ENCODE measurements around the gene NR2C2.

Gene NR2C2

DNA sequence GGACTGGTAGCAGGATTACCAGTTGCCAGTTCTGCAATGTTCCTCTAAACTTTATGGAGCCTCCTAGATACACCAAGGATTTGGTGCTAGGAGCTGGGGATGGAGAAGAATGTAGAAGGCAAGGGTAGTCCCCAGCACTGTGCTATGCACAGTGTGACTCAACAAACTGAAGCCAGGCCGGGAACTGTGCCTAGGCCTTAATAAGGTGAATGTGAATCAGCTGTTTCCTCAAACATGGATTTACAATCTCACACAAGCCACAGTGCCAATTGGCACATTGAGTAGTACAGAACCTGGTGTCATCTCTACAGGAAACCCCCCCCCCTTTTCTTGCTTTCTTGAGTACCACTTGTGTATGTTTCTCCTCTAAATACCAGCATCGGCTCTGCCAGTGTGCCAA is 85.3 kb downstream of the NR2C2 start:
- no peak for DNase-seq

- no peak for DNase-seq
Observed at GRCh38 chr3:15033103-15033502, 85.7 kb downstream of the NR2C2 start.

DNA sequence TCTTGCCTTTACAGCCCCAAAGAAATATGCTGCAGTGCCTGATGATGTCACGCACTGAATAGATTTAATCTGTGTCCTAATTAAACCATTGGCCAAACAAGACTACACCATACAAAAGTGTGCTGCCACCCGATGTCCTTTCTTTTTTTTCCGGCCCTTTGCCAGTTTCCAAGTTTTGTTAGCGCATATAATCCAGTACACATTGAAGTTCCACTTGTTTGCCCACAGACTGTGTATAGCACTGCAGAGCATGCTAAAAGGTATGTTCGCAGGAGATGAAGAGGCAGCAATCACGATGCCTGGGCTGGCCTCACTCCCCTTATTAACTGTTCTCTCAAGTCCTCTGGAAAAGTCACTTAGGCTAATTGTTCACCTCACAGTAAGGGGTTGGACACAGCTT is 90.9 kb downstream of the NR2C2 start:
- DNase-seq, result no peak

DNA sequence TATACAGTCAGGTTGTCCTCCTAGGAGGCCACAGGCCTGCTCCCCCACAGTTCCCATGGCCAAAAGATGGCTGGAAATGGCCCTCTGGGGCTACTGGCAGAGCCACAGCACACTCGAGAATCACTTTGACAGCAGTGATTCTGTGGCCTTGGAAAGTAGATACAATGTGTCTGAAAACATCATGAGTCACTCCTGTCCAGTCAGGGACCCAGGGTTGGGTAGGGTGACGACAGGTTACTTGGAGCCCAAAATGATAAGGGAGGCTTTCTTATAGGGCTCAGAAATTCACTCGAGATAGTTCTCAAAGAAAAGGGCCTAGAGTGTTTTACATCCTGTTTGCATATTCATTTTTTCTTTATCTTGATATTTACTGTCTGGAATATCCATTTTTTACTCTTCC is 93.5 kb downstream of the NR2C2 start:
- no peak for DNase-seq

DNA sequence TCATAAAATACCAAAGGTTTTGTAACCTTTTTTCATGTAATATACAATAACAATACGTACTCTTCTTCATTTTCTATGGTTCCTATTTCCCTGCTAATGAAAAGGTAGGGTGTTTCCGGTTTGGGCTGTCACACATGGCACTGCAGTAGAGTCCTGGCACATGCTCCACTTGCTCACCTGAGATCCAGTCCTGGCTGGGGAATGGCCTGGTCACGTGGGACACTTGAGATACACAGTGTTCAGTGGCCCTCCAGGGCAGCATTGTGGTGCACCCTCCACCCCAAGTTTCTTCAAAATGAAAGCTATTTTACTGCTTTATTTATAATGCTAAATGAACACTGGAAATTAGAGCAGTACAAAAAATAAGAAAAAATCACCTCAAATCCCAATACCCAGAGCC is 94.6 kb downstream of the NR2C2 start:
- DNase-seq, result no peak

GRCh38 chr3:15042936-15043335 is 95.6 kb downstream of the NR2C2 start:
- no peak for DNase-seq

- DNase-seq, result no peak
Observed at GRCh38 chr3:15043408-15044171, 96.2 kb downstream of the NR2C2 start.

DNA sequence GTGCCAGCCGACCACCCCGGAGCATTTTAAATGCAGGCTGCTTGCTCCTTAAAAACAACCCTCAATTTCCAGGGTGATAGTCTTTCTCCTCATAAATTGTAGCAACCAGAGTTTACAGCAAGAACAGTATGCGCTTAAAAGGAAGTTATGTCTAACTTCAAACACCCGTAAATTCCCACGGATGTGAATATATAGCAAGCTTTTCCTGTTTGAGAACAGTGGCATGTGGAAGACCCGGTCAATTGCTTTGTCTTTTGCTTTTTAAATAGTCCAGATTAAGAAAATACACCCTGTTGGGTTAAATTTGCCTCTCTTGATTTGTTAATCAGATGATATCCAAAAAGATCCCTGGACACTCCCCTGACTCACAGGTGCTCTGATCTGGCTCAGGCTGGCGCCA is 96.9 kb downstream of the NR2C2 start:
- no peak for DNase-seq

GRCh38 chr3:15045667-15046066 is 98.3 kb downstream of the NR2C2 start:
- DNase-seq, result no peak

GRCh38 chr3:15049584-15049983 is 102.2 kb downstream of the NR2C2 start:
- DNase-seq, result no peak

- DNase-seq, result no peak
Observed at GRCh38 chr3:15050405-15051092, 103.2 kb downstream of the NR2C2 start.

DNA sequence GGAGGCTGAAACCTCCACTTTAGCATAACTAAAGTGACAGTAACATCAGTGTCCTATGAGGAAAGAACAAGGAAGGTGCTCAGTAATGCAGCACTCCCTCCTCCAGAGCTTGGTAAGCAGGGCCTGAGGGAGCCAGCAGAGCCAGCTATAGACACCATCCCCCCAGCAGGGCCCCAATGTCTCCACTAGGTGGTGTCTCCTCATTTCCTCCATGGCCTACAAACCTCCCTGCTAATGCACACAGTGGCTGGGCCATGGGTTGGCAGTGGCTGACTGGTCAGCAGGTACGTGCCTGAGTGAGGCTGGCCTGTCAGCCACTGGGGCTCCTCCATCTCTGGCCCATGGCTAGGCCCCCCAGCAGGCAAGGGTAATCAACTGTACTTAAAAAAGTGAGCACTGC is 104.1 kb downstream of the NR2C2 start:
- no peak for DNase-seq

DNA sequence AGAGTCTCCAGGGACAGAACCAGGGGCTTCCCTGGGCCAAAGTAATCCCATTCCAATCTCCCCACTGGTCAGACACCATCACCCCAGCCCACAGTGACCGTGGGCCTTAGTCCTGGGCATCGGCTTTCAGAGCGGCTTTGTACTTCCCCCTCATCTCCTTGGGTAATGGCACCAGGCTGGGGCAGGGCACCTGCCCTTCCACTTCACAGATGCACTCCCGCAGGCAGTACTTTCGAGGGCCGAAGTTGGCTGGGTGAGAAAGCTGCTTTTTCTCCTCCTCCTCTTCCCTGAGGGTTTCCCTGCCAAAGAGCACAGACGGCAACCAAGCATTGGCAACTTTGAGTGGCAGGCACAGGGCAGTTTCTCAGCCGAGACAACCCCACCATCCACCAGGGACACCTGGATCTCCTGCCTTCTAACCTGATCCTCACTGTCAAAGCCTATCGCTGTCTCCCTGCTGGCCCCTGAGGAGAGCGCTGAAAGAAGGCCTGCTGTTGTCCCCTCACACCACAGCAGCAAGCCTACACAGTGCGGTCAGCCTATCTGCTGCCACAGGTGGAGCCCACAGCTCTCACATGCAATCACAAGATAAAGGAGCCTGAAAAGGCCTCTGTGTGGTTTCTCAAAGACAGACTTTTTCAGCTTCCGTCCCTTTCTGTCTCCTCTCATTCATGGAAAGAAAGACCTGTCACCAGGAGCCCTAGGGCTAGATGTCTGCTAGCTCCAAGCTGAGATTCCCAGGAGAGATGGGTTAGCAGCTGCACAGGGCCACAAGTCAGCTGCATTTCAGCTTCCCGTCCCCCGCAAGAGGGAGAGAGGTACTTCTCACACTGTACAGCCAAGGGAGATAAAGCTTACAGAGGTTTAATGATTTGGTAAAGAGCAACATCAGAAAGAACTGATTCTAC is 105.2 kb downstream of the NR2C2 start:
- no peak for DNase-seq

GRCh38 chr3:15053541-15053940 is 106.2 kb downstream of the NR2C2 start:
- DNase-seq, result no peak

DNA sequence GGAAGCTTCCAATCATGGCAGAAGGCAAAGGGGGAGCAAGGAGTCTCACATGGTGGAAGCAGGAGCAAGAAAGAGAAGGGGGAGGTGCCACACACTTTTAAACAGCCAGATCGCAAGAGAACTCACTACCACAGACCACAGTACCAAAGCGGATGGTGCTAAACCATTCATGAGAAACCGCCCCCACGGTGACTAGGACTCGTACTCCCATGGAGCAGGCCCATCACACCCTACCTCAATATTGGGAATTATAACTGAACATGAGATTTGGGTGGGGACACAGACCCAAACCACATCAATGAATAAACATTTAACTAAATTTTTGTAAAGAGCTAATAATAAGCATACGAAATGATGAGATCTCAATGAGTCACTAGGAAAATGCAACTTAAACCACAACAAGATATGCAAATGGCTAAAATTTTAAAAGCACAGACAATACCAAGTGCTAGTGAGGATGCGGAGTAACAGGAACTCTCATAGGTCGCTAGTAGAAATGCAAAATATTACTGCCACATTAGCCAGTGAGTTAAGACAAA is 107.7 kb downstream of the NR2C2 start:
- no peak for DNase-seq

GRCh38 chr3:15056676-15057404 is 109.5 kb downstream of the NR2C2 start:
- DNase-seq, result no peak

DNA sequence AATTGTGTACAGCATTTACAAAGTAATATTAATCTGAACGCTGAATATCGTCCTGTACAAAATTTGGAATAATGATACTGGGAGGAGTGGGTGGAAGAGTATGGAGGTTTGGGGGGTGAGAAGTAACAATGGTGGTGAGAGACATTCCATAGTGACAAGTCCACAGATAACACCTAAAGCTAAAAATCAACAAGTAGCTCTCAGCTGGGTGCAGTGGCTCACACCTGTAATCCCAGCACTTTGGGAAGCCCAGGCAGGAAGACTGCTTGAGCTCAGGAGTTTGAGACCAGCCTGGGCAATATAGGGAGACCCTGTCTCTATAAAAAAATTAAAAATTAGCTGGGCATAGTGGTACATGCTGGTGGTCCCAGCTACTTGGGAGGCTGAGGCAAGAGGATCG is 112.6 kb downstream of the NR2C2 start:
- DNase-seq, result no peak

DNA sequence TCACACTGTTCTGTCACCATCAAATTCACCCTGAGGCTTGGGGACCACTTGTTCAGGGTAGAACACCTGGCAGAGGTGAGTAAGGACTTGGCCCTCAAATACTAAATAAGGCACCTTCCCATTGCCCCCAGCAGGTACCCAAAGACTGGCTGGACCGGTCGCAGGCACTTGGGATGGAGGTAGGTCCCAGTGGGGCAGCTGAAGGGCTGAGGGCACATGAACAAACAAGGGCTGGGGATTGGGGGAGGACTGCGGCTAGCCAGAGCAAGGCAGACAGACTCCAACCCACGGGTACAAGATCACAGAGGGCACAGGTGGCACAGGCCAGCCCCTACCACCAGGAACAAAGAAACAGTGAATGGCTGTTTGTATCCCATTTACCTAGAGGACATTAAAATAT is 115.9 kb downstream of the NR2C2 start:
- DNase-seq, result no peak

GRCh38 chr3:15063656-15064286 is 116.4 kb downstream of the NR2C2 start:
- DNase-seq, result no peak

DNA sequence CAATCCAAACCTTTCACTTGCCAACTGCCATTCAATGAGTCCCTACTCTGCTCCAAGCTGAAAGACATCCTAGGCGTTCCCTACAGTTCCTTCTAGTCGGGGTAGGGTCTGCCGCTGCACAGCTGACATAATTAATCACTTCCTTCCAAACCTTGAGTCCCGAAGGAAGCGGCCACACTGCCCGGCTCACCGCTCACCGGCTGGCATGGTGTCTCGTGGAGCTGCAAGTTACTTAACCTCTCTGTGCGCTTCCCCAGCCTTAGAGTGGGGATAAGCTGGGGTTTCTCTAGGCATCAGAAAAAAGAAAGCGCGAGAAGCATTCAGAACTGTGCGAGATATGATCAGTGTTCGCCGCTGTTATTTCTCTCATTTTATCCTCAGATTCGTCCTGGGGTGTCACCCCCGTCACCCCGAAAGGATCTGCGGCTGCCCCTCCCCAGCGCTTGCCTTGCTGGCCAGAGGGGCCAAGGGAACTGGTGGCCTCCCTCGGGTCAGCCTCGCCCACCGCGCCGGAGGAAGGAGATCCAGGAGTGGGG is 117.0 kb downstream of the NR2C2 start:
- DNase-seq, result no peak

GRCh38 chr3:15064835-15065549 is 117.6 kb downstream of the NR2C2 start, which contains the start of gene MRPS25:
MRPS25 (minus strand) TSS chr3:15065315; CDS start chr3:15065194, 121 bp downstream.
- peak; percentile 80 for DNase-seq
